K562 (cell line): ENCODE results near the gene CLCN6. TPM values are rescaled to one million over a fixed set of nuclear protein-coding genes. Genes with fewer than 3 reads are reported as not detected.

Experiments used
- CHD1 ChIP-seq: fragments of 200-600 bp; sonication (generic); IDR thresholded peaks from one replicate; pipeline ENCODE4 v1.6.1; 2012; ENCODE audit warnings: mild to moderate bottlenecking, moderate library complexity, low read length, inconsistent platforms
- CSDE1 ChIP-seq, 2 experiments: fragments of 450-650 bp; IDR thresholded peaks; 2 replicates each; pipeline ENCODE4 v1.6.1; 2016; ENCODE audit warnings: mild to moderate bottlenecking in 1 of 2
- ETV1 ChIP-seq: fragments of 450-650 bp; conservative IDR thresholded peaks from 2 replicates; pipeline ENCODE4 v1.6.1; 2016; ENCODE audit warnings: missing genetic modification characterization, control low read depth, low read depth, missing compliant biosample characterization
- HNRNPK ChIP-seq: fragments of 200-400 bp; formaldehyde crosslinking; IDR thresholded peaks from one replicate; pipeline ENCODE4 v1.6.1; 2018; ENCODE audit warnings: mild to moderate bottlenecking, low read depth, low read length; ENCODE audit not compliant: poor library complexity, severe bottlenecking
- RBM14 ChIP-seq: fragments of 200-400 bp; formaldehyde crosslinking; IDR thresholded peaks from 2 replicates; pipeline ENCODE4 v1.6.1; 2018; ENCODE audit warnings: low read depth, mild to moderate bottlenecking, low read length, moderate library complexity, borderline replicate concordance; ENCODE audit not compliant: insufficient read depth
- SAFB ChIP-seq: fragments of 200-400 bp; formaldehyde crosslinking; IDR thresholded peaks from 2 replicates; pipeline ENCODE4 v1.6.1; 2017; ENCODE audit warnings: low read depth, low read length, borderline replicate concordance
- STAG1 ChIP-seq: sonication (generic); formaldehyde crosslinking; IDR thresholded peaks from 2 replicates; pipeline ENCODE4 v1.5.0; 2020; ENCODE audit warnings: missing genetic modification reagents, borderline replicate concordance
- TCF7L2 ChIP-seq: fragments of 150-350 bp; IDR thresholded peaks from 2 replicates; pipeline ENCODE4 v1.6.1; 2016; ENCODE audit warnings: low read depth, mild to moderate bottlenecking, low read length, moderate library complexity
- ZNF174 ChIP-seq: fragments of 250-450 bp; sonication (Bioruptor Pico); IDR thresholded peaks from 2 replicates; pipeline ENCODE4 v1.4.0; 2020; ENCODE audit warnings: mild to moderate bottlenecking
- ZNF224 ChIP-seq: sonication (generic); formaldehyde crosslinking; IDR thresholded peaks from 2 replicates; pipeline ENCODE4 v1.8.0; 2022; ENCODE audit warnings: mild to moderate bottlenecking, missing genetic modification reagents
- polyA plus RNA-seq, 8 experiments: library from polyadenylated mRNA; depleted of rRNA in 4 of 8; stranded (reverse) in 5 of 8; unstranded in 3 of 8; fragments of >200 nt; fragmentation: Nextera tagmentation in 2 of 8; fragmentation: Illumina TruSeq in 1 of 8; extraction: Ambion mirVana in 2 of 8; extraction: Trizol in 1 of 8; gene quantifications; 2 replicates each; pipeline versions ENCODE4 v1.2.1 to v1.2.3, GENCODE V29; 2011 to 2014; ENCODE audit warnings: inconsistent platforms in 1 of 8, missing spikeins in 1 of 8
- total RNA-seq, 7 experiments: library from RNA; depleted of rRNA in 6 of 7; stranded (reverse); fragments of >200 nt in 6 of 7; fragmentation: Illumina TruSeq in 2 of 7; extraction: Trizol in 2 of 7; gene quantifications; 2 replicates each; pipeline versions ENCODE4 v1.2.1 to v1.2.3, GENCODE V29; 2011 to 2021; ENCODE audit warnings: low replicate concordance in 1 of 7
- TF ChIP-seq, protein P1 (sequence below), 2 experiments: fragments of 450-650 bp in 1 of 2; sonication (generic) in 1 of 2; formaldehyde crosslinking in 1 of 2; IDR thresholded peaks; 2 replicates each; pipeline versions ENCODE4 v1.7.1 to v1.9.0; 2016 to 2022; ENCODE audit warnings: inconsistent platforms in 1 of 2, mild to moderate bottlenecking in 1 of 2, missing genetic modification reagents in 1 of 2
- TF ChIP-seq, protein P2 (sequence below): fragments of 250-450 bp; sonication (Bioruptor Pico); IDR thresholded peaks from 2 replicates; pipeline ENCODE4 v1.5.0; 2022; ENCODE audit warnings: mild to moderate bottlenecking

Gene CLCN6
- total and polyA plus RNA-seq, 9 of the 15 experiments (the other 6 are each of a cell fraction or from before 2014, with no cell fraction given) = 2.0 to 21.8 (median 13.6) TPM

DNA sequence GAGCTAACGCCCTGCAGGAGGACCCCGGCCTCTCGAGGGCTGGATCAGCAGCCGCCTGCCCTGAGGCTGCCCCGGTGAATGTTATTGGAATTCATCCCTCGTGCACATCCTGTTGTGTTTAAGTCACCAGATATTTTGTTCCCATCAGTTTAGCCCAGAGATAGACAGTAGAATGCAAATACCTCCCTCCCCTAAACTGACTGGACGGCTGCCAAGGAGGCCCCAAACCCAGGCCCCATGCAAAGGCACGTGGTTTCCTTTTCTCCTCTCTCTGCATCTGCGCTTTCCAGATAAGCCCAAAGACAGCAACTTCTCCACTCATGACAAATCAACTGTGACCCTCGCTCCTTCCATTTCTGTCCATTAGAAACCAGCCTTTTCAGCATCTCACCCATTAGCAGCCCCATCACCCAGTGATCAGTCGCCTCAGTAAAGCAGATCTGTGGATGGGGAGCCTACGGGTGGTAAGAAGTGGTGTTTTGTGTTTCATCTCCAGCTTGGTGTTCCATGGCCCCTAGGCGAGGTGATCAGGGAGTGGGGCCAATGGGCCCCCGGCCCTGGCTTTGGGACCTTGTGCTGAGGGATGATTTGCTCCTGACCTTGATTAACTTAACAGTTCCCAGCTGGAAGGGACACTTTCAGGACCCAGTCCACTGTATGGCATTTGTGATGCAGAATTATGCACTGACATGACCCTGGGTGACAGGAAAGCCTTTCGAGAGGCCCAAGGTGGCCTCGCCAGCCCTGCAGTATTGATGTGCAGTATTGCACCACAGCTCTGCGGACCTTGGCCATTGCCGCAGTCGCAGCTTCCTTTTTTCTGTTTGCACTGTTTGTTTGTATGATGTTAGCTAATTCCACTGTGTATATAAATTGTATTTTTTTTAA lies 36.4 kb downstream of the CLCN6 start (continued):
- TF ChIP-seq ZNF224 (CRISPR knock-in tag) (no peak), HNRNPK (no peak), STAG1 (no peak), SAFB (no peak), CHD1 (no peak), CSDE1 (IDR thresholded peaks at IDR 0.05) (no peak), ZNF174 (CRISPR knock-in tag) (no peak), RBM14 (no peak), ETV1 (tag) (peak; percentile 68), TCF7L2 (no peak)
- TF ChIP-seq, protein P1, sequence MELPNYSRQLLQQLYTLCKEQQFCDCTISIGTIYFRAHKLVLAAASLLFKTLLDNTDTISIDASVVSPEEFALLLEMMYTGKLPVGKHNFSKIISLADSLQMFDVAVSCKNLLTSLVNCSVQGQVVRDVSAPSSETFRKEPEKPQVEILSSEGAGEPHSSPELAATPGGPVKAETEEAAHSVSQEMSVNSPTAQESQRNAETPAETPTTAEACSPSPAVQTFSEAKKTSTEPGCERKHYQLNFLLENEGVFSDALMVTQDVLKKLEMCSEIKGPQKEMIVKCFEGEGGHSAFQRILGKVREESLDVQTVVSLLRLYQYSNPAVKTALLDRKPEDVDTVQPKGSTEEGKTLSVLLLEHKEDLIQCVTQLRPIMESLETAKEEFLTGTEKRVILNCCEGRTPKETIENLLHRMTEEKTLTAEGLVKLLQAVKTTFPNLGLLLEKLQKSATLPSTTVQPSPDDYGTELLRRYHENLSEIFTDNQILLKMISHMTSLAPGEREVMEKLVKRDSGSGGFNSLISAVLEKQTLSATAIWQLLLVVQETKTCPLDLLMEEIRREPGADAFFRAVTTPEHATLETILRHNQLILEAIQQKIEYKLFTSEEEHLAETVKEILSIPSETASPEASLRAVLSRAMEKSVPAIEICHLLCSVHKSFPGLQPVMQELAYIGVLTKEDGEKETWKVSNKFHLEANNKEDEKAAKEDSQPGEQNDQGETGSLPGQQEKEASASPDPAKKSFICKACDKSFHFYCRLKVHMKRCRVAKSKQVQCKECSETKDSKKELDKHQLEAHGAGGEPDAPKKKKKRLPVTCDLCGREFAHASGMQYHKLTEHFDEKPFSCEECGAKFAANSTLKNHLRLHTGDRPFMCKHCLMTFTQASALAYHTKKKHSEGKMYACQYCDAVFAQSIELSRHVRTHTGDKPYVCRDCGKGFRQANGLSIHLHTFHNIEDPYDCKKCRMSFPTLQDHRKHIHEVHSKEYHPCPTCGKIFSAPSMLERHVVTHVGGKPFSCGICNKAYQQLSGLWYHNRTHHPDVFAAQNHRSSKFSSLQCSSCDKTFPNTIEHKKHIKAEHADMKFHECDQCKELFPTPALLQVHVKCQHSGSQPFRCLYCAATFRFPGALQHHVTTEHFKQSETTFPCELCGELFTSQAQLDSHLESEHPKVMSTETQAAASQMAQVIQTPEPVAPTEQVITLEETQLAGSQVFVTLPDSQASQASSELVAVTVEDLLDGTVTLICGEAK (IDR thresholded peaks at IDR 0.05) = no peak
- TF ChIP-seq, protein P1 (CRISPR knock-in tag; IDR thresholded peaks at IDR 0.05) = no peak
- TF ChIP-seq, protein P2, sequence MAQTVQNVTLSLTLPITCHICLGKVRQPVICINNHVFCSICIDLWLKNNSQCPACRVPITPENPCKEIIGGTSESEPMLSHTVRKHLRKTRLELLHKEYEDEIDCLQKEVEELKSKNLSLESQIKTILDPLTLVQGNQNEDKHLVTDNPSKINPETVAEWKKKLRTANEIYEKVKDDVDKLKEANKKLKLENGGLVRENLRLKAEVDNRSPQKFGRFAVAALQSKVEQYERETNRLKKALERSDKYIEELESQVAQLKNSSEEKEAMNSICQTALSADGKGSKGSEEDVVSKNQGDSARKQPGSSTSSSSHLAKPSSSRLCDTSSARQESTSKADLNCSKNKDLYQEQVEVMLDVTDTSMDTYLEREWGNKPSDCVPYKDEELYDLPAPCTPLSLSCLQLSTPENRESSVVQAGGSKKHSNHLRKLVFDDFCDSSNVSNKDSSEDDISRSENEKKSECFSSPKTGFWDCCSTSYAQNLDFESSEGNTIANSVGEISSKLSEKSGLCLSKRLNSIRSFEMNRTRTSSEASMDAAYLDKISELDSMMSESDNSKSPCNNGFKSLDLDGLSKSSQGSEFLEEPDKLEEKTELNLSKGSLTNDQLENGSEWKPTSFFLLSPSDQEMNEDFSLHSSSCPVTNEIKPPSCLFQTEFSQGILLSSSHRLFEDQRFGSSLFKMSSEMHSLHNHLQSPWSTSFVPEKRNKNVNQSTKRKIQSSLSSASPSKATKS (CRISPR knock-in tag) = no peak
